Thoracic aorta (tissue), 2 donors: ENCODE measurements around the gene CILP2. TPM values are rescaled to one million over a fixed set of nuclear protein-coding genes. Genes with fewer than 3 reads are reported as not detected.

Experiments used
- ATAC-seq: fragments of 150-250 bp; one replicate; pipeline ENCODE4 v1.8.0; 2017; ENCODE audit warnings: low read depth; ENCODE audit not compliant: insufficient number of reproducible peaks, low FRiP score
- DNase-seq: peaks from one replicate; pipeline ENCODE4 v3.0.0-alpha.2; 2020; ENCODE audit warnings: low spot score
- H3K27ac ChIP-seq, 2 donors: fragments of 200-600 bp; sonication (generic); 1 replicate in 1 of 2; 2 replicates in 1 of 2; pipeline ENCODE4 v1.5.1; 2016; ENCODE audit warnings: mild to moderate bottlenecking in 2 of 2, moderate library complexity in 2 of 2
- H3K27me3 ChIP-seq: fragments of 200-600 bp; sonication (generic); replicated peaks from 2 replicates; pipeline ENCODE4 v1.6.0; 2016; ENCODE audit warnings: mild to moderate bottlenecking; ENCODE audit not compliant: insufficient read depth
- H3K36me3 ChIP-seq: fragments of 200-600 bp; sonication (generic); one replicate; pipeline ENCODE4 v1.5.1; 2016
- H3K4me1 ChIP-seq, 2 donors: fragments of 200-600 bp; sonication (generic); 1 replicate in 1 of 2; 2 replicates in 1 of 2; pipeline versions ENCODE4 v1.5.1 to v1.6.0; 2016; ENCODE audit warnings: low read depth in 2 of 2, mild to moderate bottlenecking in 1 of 2; ENCODE audit not compliant: control insufficient read depth in 1 of 2
- H3K4me3 ChIP-seq: fragments of 200-600 bp; sonication (generic); 2 replicates; pipeline ENCODE4 v1.5.1; 2016; ENCODE audit warnings: mild to moderate bottlenecking
- H3K9me3 ChIP-seq: fragments of 200-600 bp; sonication (generic); 2 replicates; pipeline ENCODE4 v1.5.1; 2016
- total RNA-seq, 2 donors: library from RNA; depleted of rRNA; stranded (reverse); fragments of >200 nt; gene quantifications; one replicate each; pipeline versions ENCODE4 v1.1.0 to v1.2.3, GENCODE V29; 2016
- TF ChIP-seq, protein P1 (sequence below): fragments of 200-600 bp; sonication (generic); IDR thresholded peaks from one replicate; pipeline ENCODE4 v1.5.1; 2019; ENCODE audit warnings: antibody characterized with exemption

CILP2 gene
- total RNA-seq, 2 donors from 2014 or later = 0.81 to 1.5 TPM

DNA sequence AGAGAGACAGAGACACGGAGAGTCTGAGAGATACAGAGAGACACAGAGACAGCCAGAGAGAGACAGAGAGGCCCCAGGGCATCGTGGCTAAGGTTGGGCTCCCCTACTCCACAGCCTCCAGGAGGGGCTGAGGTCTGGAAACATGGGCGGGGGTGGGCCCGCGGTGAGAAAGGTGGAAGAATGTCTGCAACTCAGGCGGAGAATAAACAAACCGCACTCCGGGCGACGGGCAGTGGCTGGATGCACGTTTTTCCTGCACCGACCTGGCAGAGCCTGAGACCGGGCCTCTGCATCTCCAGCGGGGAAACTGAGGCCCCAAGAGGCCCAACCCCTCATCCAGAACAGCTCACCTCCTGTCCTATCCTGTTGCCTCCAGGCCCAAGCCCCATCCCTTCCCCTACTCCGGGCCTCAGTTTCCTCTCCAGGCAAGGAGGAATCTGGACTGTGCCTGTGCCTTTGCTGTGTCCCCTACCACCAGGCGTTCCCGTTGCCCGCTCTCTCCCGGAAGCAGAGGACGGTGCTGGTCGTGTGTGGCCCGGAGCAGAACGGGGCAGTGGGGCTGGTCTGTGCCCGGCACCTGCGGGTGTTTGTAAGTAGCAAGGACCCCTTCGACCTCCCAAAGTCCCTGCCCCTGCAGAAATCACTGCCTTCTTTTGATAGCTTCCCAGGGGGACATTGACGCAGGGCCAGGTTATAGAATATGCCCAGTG lies 3.4 kb upstream of the CILP2 start:
- H3K36me3 ChIP-seq = no peaks in the 10 kb centered on the region
- no peak overlapping the region for H3K4me3 ChIP-seq
- no peaks in the 10 kb centered on the region for H3K27me3 ChIP-seq
- H3K4me1 ChIP-seq = peaks cover 4 to 20% of the 10 kb centered on the region in 2 donors
- DNase-seq (no peak), ATAC-seq (no peak)
- TF ChIP-seq, protein P1, sequence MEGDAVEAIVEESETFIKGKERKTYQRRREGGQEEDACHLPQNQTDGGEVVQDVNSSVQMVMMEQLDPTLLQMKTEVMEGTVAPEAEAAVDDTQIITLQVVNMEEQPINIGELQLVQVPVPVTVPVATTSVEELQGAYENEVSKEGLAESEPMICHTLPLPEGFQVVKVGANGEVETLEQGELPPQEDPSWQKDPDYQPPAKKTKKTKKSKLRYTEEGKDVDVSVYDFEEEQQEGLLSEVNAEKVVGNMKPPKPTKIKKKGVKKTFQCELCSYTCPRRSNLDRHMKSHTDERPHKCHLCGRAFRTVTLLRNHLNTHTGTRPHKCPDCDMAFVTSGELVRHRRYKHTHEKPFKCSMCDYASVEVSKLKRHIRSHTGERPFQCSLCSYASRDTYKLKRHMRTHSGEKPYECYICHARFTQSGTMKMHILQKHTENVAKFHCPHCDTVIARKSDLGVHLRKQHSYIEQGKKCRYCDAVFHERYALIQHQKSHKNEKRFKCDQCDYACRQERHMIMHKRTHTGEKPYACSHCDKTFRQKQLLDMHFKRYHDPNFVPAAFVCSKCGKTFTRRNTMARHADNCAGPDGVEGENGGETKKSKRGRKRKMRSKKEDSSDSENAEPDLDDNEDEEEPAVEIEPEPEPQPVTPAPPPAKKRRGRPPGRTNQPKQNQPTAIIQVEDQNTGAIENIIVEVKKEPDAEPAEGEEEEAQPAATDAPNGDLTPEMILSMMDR = no peak
- H3K27ac ChIP-seq = no peak overlapping the region
- H3K9me3 ChIP-seq = no peaks in the 10 kb centered on the region

- Histone ChIP-seq H3K4me1 (peaks cover 4 to 26% of the 10 kb centered on the region in 2 donors), H3K27ac (no peak overlapping the region), H3K36me3 (no peaks in the 10 kb centered on the region), H3K27me3 (no peaks in the 10 kb centered on the region), H3K9me3 (no peaks in the 10 kb centered on the region), H3K4me3 (no peak overlapping the region)
- DNase-seq (no peak), ATAC-seq (no peak)
- TF ChIP-seq, protein P1 = no peak
Measured at GRCh38 chr19:19535311-19536191, 2.5 kb upstream of the CILP2 start.

GRCh38 chr19:19537075-19538048 lies 703 bp upstream of the CILP2 start:
- H3K27me3 ChIP-seq = no peaks in the 10 kb centered on the region

GRCh38 chr19:19538785-19539166 lies 711 bp downstream of the CILP2 start:
- TF ChIP-seq, protein P1 = no peak
- Histone ChIP-seq H3K36me3 (no peaks in the 10 kb centered on the region), H3K27ac (no peak overlapping the region), H3K4me1 (peaks cover 4 to 32% of the 10 kb centered on the region in 2 donors), H3K9me3 (no peaks in the 10 kb centered on the region), H3K4me3 (no peak overlapping the region), H3K27me3 (no peaks in the 10 kb centered on the region)
- ATAC-seq (no peak), DNase-seq (no peak)

More at GRCh38 chr19:19537075-19538048, 703 bp upstream of the CILP2 start:
- H3K27ac ChIP-seq = no peak overlapping the region
- no peak for ATAC-seq
- H3K36me3 ChIP-seq = no peaks in the 10 kb centered on the region
- TF ChIP-seq, protein P1 = no peak
- no peak for DNase-seq
- H3K4me3 ChIP-seq = peak overlapping the region; percentile 55
- peaks cover 4 to 32% of the 10 kb centered on the region in 2 donors for H3K4me1 ChIP-seq
- H3K9me3 ChIP-seq = no peaks in the 10 kb centered on the region
